Neural cell (in vitro differentiated cells): ENCODE measurements around the gene HOXA2. TPM values are rescaled to one million over a fixed set of nuclear protein-coding genes. Genes with fewer than 3 reads are reported as not detected.

Experiments
- H2AFZ ChIP-seq: fragments of 200-600, 300-800 bp; sonication (generic), shearing (Covaris generic); 2 replicates; pipeline ENCODE4 v1.6.0; 2014; ENCODE audit warnings: low read depth, mild to moderate bottlenecking, antibody characterized with exemption, low read length, moderate library complexity
- H3F3A ChIP-seq: fragments of 200-600 bp; shearing (Covaris generic); 2 replicates; pipeline ENCODE4 v1.6.1; 2016; ENCODE audit warnings: mild to moderate bottlenecking, moderate library complexity, mixed read lengths, antibody characterized with exemption, low read length; ENCODE audit not compliant: insufficient read depth, poor library complexity, severe bottlenecking
- H3K27ac ChIP-seq: fragments of 200-600, 300-800 bp; sonication (generic), shearing (Covaris generic); 2 replicates; pipeline ENCODE4 v1.5.1; 2014; ENCODE audit warnings: mild to moderate bottlenecking, low read length, moderate library complexity
- H3K27me3 ChIP-seq: fragments of 300-800, 200-600 bp; sonication (generic), shearing (Covaris generic); 2 replicates; pipeline ENCODE4 v1.6.0; 2014; ENCODE audit warnings: mild to moderate bottlenecking, low read depth, low read length, moderate library complexity; ENCODE audit not compliant: insufficient read depth
- H3K36me3 ChIP-seq: fragments of 300-800, 200-600 bp; sonication (generic), shearing (Covaris generic); 2 replicates; pipeline ENCODE4 v1.5.1; 2014; ENCODE audit warnings: mild to moderate bottlenecking, antibody characterized with exemption, low read length, moderate library complexity; ENCODE audit not compliant: insufficient read depth
- H3K4me2 ChIP-seq: fragments of 300-800, 200-600 bp; sonication (generic), shearing (Covaris generic); 2 replicates; pipeline ENCODE4 v1.6.0; 2014; ENCODE audit warnings: mild to moderate bottlenecking, low read length
- H3K4me3 ChIP-seq: fragments of 300-800, 200-600 bp; sonication (generic), shearing (Covaris generic); 2 replicates; pipeline ENCODE4 v1.5.1; 2014; ENCODE audit warnings: mild to moderate bottlenecking, low read length, moderate library complexity
- H3K79me2 ChIP-seq: fragments of 200-600 bp; shearing (Covaris generic); replicated peaks from 2 replicates; pipeline ENCODE4 v1.6.0; 2014; ENCODE audit warnings: mild to moderate bottlenecking, low read length, moderate library complexity; ENCODE audit not compliant: insufficient read depth
- H3K9ac ChIP-seq: fragments of 300-800, 200-600 bp; sonication (generic), shearing (Covaris generic); 2 replicates; pipeline ENCODE4 v1.6.1; 2016; ENCODE audit warnings: mild to moderate bottlenecking, low read length, mixed read lengths
- H3K9me2 ChIP-seq: fragments of 200-600 bp; shearing (Covaris generic); 2 replicates; pipeline ENCODE4 v1.6.1; 2016; ENCODE audit warnings: mild to moderate bottlenecking, low read length, mixed read lengths; ENCODE audit not compliant: insufficient read depth
- H3K9me3 ChIP-seq: fragments of 200-600, 300-800 bp; sonication (generic), shearing (Covaris generic); 2 replicates; pipeline ENCODE4 v1.6.1; 2016; ENCODE audit warnings: mild to moderate bottlenecking, mixed run types, low read length, moderate library complexity, mixed read lengths
- H4K20me1 ChIP-seq: fragments of 200-600 bp; shearing (Covaris generic); 2 replicates; pipeline ENCODE4 v1.6.1; 2016; ENCODE audit warnings: mild to moderate bottlenecking, mixed run types; ENCODE audit not compliant: insufficient read depth
- CTCF ChIP-seq: fragments of 450-650 bp; IDR thresholded peaks from 2 replicates; pipeline ENCODE4 v1.5.1; 2014; ENCODE audit warnings: antibody characterized with exemption, mild to moderate bottlenecking, moderate library complexity; ENCODE audit not compliant: poor library complexity, severe bottlenecking
- EP300 ChIP-seq: fragments of 450-650 bp; conservative IDR thresholded peaks from 2 replicates; pipeline ENCODE4 v1.6.1; 2014; ENCODE audit warnings: antibody characterized with exemption, mild to moderate bottlenecking, moderate library complexity; ENCODE audit not compliant: poor library complexity, severe bottlenecking
- EZH2 ChIP-seq: fragments of 200-600, 300-800 bp; shearing (Covaris generic), sonication (generic); IDR thresholded peaks from 2 replicates; pipeline ENCODE4 v1.6.1; 2014; ENCODE audit warnings: antibody characterized with exemption, low read length, borderline replicate concordance, mild to moderate bottlenecking; ENCODE audit not compliant: insufficient read depth, poor library complexity, severe bottlenecking
- MXI1 ChIP-seq: fragments of 450-650 bp; conservative IDR thresholded peaks from 2 replicates; pipeline ENCODE4 v1.6.1; 2014; ENCODE audit warnings: antibody characterized with exemption, mild to moderate bottlenecking; ENCODE audit not compliant: poor library complexity, severe bottlenecking
- POLR2AphosphoS5 ChIP-seq: IDR thresholded peaks from 2 replicates; pipeline ENCODE4 v1.6.1; 2012
- RAD21 ChIP-seq: fragments of 450-650 bp; conservative IDR thresholded peaks from 2 replicates; pipeline ENCODE4 v1.6.1; 2014; ENCODE audit warnings: antibody characterized with exemption, mild to moderate bottlenecking, moderate library complexity
- SMC3 ChIP-seq: fragments of 450-650 bp; conservative IDR thresholded peaks from 2 replicates; pipeline ENCODE4 v1.6.1; 2014; ENCODE audit warnings: antibody characterized with exemption, mild to moderate bottlenecking, moderate library complexity; ENCODE audit not compliant: poor library complexity
- TAF1 ChIP-seq: IDR thresholded peaks from 2 replicates; pipeline ENCODE4 v1.6.1; 2012; ENCODE audit warnings: low read depth
- polyA plus RNA-seq: library from polyadenylated mRNA; depleted of rRNA; stranded (reverse); fragments of >200 nt; gene quantifications from 2 replicates; pipeline ENCODE4 v1.2.3, GENCODE V29; 2014

The HOXA2 gene
- polyA plus RNA-seq, 1 donor from 2014 or later, result not detected

GRCh38 chr7:27140126-27140857 lies 37.8 kb upstream of the HOXA2 start:
- Histone ChIP-seq H3K36me3 (no peaks in the 10 kb centered on the region), H3K9ac (no peak overlapping the region), H3K27me3 (peaks cover 100% of the 10 kb centered on the region), H3K79me2 (no peaks in the 10 kb centered on the region), H3K9me3 (peaks cover 24% of the 10 kb centered on the region), H3K27ac (no peak overlapping the region), H3K4me3 (no peak overlapping the region), H4K20me1 (no peaks in the 10 kb centered on the region), H3K4me2 (no peak overlapping the region), H3F3A (no peaks in the 10 kb centered on the region), H3K9me2 (no peaks in the 10 kb centered on the region), H2AFZ (no peak overlapping the region)
- TF ChIP-seq CTCF (no peak), MXI1 (no peak), EZH2 (no peak), EP300 (no peak), TAF1 (no peak), POLR2AphosphoS5 (no peak)

DNA sequence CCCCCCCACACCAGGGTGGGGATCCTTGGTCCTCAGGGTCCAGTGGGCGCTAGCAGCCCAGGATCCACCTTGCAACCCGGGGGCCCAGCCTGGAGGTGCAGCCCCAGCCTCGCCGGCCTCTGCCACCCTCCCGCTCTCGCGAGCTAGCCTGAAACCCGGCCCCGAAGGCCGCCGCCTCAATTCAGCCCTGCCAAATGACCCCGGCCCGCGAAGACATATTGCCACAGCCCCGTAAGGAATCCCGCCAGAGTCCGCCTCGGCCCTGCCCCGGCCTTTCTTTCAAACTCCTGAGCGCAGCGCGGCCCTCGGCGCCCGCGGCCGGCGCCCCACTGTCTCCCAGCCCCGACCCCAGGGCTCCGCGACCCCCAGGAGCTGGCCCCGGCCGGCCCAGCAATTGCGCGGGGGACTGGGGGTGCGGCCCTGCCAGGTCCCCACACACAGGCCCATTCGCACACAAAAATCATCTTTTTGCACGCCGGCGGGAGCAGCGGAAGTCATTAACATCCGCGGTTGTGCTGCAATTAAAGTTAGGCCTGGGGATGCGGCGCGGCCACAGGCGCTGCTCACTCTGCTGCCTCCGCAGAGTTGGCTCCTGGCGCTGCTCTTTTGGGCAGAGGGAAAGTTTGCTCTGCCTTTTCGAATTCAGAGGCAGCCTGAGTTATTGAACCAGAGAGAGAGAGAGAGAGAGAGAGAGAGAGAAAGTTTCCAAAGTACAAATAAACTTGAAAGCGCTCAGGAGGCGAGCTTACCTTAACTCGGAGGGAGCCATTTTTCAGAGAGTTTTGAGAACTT lies 37.0 kb upstream of the HOXA2 start:
- H3K4me3 ChIP-seq, result no peak overlapping the region

GRCh38 chr7:27138985-27139333 lies 36.5 kb upstream of the HOXA2 start:
- Histone ChIP-seq H4K20me1 (no peaks in the 10 kb centered on the region), H3K79me2 (no peaks in the 10 kb centered on the region), H3F3A (no peaks in the 10 kb centered on the region), H3K27ac (no peak overlapping the region), H2AFZ (no peak overlapping the region), H3K9me3 (peaks cover 11% of the 10 kb centered on the region), H3K9me2 (no peaks in the 10 kb centered on the region), H3K4me2 (no peak overlapping the region), H3K4me3 (no peak overlapping the region), H3K9ac (no peak overlapping the region), H3K27me3 (peaks cover 100% of the 10 kb centered on the region), H3K36me3 (no peaks in the 10 kb centered on the region)
- no peak for TF ChIP-seq TAF1
- no peak for TF ChIP-seq EP300
- no peak for TF ChIP-seq CTCF
- no peak for TF ChIP-seq SMC3
- no peak for TF ChIP-seq RAD21
- TF ChIP-seq POLR2AphosphoS5, result no peak
- TF ChIP-seq MXI1, result no peak

More for the DNA sequence above, 37.0 kb upstream of the HOXA2 start:
- Histone ChIP-seq H3K79me2 (no peaks in the 10 kb centered on the region), H3K27ac (no peak overlapping the region), H3K9me3 (peaks cover 16% of the 10 kb centered on the region), H2AFZ (no peak overlapping the region), H3K27me3 (peaks cover 100% of the 10 kb centered on the region), H3K36me3 (no peaks in the 10 kb centered on the region), H3K9me2 (no peaks in the 10 kb centered on the region), H3K9ac (no peak overlapping the region), H3F3A (no peaks in the 10 kb centered on the region), H3K4me2 (no peak overlapping the region), H4K20me1 (no peaks in the 10 kb centered on the region)
- no peak for TF ChIP-seq EZH2
- TF ChIP-seq EP300, result no peak
